RKO (cell line): ENCODE measurements around the gene LPP.

Experiments used
- DNase-seq: peaks from one replicate; pipeline ENCODE4 v3.0.0-alpha.2; 2016; ENCODE audit warnings: low spot score

Gene LPP

GRCh38 chr3:188274249-188274915, 120.4 kb downstream of the LPP start:
- no peak for DNase-seq

- DNase-seq, result no peak
Observed at GRCh38 chr3:188276375-188276774, 122.4 kb downstream of the LPP start.

DNA sequence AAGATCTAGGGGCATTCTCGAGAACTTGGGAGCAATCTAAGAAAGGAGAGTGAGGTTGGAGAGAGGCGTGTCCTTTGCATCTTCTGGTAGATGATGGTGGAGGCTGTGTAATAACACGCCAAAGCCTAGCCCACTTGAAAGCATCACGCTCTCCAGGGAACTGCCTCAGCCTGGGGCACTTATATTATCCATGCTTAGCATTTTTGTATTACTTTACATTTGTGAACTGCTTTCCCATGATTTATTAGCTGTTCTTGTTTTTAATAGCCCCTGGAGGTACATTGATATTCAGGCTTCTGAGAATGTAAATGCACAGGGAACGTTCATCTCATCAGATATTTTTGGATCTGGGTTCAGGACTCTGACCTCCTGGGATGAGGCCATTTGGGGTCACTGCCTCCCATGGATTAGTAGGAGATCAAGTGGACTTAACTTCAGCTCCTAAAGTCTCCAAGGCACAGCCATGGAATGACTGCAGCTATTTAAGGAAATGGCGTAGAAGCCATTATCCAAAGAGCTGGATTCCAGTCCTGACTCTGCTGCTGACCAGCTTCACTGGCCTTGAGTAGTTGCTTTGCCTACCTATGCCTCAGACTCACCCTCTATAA, 124.9 kb downstream of the LPP start:
- no peak for DNase-seq

DNA sequence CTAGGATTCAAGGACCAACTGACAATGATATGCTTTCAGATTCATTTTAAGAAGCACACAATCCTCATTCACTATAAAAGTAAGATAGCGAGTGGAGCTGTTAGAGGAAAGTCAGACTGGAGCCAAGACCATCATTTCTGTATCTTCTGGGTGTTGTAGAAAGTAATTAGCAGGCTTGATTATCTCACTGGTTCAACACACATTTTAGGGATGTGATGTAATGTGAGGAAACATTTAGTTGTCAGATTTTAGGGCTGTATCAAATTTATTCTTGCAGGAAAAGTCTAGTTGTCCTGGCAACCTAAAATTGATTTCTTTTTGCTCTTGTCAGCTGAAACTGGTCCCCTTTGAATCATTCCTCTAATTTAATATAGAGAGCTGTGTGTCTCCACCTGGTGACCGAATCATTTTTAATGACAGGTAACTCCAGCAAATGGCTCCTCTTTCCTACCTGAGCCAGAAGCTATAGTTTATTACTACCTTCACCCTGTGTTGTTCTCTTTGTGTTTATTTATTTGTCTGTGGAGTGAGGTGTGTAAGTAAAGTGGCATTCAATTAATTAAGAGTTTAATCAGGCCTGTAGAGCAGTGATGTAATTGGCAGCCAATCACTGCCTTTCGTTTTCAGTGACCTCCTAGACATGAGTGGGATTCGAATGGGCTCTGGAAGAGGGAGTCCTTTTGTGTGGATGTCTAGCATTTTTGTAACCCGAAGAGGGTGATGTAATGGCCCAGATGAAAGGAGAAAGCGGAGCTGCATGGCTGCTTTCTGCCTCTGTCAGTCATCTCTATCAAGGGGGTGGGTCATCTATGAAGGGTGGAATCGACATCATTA, 125.8 kb downstream of the LPP start:
- DNase-seq, result no peak

DNA sequence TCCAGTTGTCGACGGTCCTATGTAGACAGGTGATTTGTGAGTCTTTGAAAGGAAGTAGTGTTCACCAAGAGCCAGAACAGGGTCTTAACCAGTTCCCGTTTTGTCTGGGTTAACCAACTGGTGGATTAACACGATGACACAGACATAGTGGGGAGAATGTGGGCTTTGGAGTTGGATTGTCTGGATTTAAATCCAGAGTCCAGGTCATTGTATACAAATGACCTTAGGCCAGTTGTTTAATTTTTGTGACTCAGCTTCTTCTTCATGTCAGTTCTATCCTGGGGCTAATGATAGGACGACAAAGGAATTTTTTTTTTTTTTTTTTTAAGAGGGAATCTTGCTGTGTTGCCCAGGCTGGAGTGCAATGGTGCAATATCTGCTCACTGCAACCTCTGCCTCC, 126.7 kb downstream of the LPP start:
- DNase-seq, result no peak

DNA sequence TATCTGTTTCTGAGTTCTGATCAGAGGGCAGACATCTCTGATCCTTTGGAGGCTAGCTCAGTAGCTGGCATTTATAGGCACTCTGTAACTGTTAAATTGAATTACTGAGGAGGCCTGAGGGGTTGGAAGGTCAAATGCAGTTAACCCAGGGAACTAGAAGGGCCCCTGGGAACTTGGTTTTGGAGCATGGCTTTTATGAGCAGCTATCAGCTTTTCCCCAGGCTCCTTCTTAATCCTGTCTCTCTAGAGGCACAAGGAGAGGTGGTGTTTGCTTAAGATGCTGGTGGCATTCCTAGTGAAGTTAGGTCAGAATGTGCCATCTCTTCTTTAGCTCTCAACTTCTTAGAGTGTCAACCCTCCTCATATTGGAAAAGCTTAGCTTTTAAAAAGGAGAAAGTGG, 128.9 kb downstream of the LPP start:
- DNase-seq, result no peak

- DNase-seq, result no peak
Observed at GRCh38 chr3:188283347-188283746, 129.4 kb downstream of the LPP start.

GRCh38 chr3:188284455-188285212, 130.7 kb downstream of the LPP start:
- no peak for DNase-seq

DNA sequence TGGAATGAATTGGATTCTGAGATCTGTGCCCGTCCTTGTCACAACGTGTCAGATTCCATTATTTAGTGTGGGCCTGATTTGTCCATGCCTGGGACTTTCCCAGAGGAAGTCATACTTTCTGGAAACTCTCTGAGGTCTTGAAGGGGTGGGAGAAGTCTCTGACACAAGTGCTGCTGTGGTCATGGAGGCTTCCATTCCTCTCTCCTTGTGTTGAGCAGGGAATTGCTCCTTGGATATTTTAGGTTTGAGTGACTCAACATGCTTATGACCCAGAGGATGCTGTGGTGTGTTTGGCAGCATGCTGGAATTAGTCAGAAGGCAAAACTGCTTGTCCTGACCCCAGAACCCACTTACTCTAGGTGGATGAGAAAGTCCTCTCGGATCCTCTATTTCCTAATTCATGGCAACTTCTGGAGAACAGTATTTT, 132.1 kb downstream of the LPP start:
- DNase-seq, result peak; percentile 95

GRCh38 chr3:188287339-188287738, 133.4 kb downstream of the LPP start:
- DNase-seq, result no peak

GRCh38 chr3:188287762-188288505, 134.0 kb downstream of the LPP start:
- no peak for DNase-seq

- no peak for DNase-seq
Observed at GRCh38 chr3:188292251-188292650, 138.3 kb downstream of the LPP start.

GRCh38 chr3:188292827-188293226, 138.9 kb downstream of the LPP start:
- DNase-seq, result no peak

GRCh38 chr3:188294113-188294512, 140.2 kb downstream of the LPP start:
- no peak for DNase-seq

DNA sequence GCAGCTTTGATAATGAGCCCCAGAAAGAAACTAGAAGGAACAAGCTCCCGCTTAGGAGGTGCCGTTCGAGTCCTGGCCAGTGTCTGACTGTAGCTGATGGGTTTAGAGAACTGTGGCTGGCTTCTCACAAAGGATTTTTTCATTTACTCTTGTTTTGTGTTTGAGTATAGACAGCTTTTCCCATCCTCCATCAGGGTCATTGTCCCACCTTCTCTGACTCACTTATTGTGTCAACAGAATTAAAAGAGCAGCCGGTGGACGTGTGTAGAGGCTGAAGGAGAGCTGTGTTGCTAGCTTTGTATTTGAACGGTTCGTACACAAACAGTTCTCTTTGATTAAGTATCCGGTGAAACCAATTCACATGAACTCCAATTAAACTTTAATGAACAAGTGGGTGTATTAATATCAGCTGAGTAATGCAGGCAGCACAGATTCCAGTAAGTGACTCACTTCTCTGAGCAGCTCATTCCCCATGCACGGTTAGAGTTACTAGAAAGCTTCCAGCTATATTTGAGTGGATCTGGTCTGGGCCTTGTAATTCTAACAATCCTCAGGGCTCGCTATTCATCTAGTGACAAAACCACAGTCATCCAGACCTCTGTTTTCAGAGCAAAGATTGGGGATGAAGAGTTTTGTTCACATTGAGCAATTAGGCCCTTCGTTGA, 141.0 kb downstream of the LPP start:
- DNase-seq, result peak; percentile 89

DNA sequence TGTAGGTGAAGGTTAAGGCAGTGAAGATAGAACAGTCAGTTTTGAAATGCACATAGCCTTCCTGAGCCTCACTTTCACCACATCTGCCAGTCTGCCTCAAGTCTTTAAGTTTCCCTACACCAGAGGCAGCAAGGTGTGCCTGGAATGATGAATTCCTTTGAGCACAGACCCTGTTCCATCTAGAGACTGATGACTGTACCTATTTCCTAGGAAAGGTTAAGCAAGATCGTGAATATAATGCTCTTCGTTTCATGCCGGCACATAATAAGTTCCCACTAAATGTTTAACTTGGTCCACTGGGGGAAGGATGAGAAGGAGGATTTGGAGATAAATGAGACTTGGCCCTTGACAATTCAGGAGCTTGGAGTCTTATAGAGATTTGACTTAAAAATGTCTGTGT, 141.9 kb downstream of the LPP start:
- DNase-seq, result no peak

- peak; percentile 38 for DNase-seq
Observed at GRCh38 chr3:188296761-188297612, 143.0 kb downstream of the LPP start.

DNA sequence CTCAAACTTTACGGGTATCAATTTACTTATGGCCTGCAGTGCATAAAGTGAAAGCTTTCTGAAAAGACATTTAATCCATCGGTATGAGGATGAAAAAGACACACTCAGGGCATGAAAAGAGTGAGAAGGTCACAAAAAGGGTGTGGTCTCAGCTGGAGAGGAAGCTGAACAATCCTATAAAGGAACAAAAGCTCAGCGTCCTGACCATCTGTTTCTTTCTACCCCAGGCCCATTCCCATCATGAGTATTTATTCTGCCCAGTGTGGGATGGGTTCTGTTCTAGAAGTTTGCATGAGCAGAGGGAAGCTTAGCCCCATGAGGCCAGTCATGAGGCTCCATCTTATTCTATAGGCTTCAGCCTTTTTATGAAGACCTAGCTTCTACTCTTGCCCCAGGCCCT, 144.6 kb downstream of the LPP start:
- DNase-seq, result no peak

- DNase-seq, result no peak
Observed at GRCh38 chr3:188299068-188299467, 145.1 kb downstream of the LPP start.

DNA sequence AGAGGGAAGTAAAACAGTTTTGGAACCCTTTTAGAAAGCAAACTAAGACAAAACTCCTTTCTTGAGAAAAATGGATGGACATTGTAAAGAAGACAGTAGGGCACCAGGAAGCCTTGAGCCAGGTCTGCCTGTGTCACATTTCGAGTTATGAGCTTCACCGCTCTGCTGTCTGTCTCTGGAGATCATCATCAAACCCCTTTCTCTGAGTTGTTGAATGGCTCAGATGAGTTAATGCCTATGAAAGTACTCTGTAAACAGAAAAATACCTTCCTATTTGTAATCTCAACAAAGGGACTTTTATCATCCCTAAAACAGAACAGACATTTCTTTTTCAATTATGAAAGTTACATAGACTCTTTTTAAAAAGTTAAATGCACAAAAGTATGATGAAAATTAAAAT, 145.8 kb downstream of the LPP start:
- no peak for DNase-seq
